Middle frontal gyrus (tissue), 1 donor: ENCODE measurements around the gene COL9A1.

Source experiments
- DNase-seq: peaks from one replicate; pipeline ENCODE4 v3.0.0-alpha.2; 2015; ENCODE audit warnings: low spot score; ENCODE audit errors: extremely low spot score

The COL9A1 gene

GRCh38 chr6:70234561-70235236 lies 68.2 kb downstream of the COL9A1 start:
- DNase-seq: no peak

- no peak for DNase-seq
These were observed 71.6 kb downstream of the COL9A1 start for GRCh38 chr6:70231311-70231710.

- DNase-seq: no peak
These were observed 77.8 kb downstream of the COL9A1 start for GRCh38 chr6:70225055-70225454.

- no peak for DNase-seq
These were observed 80.5 kb downstream of the COL9A1 start for GRCh38 chr6:70222439-70222749.

DNA sequence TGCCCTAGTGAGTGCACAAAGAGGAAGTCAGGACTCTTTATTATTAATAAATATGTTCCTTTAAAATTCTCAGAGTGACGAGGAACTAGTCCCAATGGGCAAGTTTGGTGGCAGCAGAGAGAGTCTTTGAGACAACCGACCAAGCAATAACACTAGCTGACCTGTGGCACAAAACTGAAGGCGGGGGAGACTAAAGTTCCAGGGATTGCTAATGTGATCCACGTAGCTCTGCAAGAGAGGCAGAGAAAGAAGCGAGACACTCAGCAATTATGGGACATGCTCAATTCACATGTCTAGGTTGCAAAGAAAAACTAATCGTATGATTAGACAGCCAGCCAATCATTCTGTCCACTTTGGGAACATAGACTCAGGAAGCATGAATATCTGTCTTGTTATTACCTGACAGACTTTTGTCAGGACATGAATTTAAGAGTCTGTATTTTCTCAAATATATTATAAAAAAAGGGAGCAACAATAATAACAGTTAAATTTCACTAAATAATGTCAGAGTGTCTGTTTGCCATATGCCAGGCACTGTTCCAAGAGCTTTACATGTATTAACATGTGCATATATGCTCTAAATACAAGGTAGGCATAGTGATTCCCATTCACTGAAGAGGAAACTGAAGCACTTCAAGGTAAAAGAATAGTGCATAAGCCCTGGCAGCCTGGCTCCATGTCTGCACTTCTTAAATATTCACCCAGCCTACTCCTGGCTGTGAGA lies 81.0 kb downstream of the COL9A1 start:
- DNase-seq: no peak

GRCh38 chr6:70221025-70221714 lies 81.7 kb downstream of the COL9A1 start:
- DNase-seq: no peak

DNA sequence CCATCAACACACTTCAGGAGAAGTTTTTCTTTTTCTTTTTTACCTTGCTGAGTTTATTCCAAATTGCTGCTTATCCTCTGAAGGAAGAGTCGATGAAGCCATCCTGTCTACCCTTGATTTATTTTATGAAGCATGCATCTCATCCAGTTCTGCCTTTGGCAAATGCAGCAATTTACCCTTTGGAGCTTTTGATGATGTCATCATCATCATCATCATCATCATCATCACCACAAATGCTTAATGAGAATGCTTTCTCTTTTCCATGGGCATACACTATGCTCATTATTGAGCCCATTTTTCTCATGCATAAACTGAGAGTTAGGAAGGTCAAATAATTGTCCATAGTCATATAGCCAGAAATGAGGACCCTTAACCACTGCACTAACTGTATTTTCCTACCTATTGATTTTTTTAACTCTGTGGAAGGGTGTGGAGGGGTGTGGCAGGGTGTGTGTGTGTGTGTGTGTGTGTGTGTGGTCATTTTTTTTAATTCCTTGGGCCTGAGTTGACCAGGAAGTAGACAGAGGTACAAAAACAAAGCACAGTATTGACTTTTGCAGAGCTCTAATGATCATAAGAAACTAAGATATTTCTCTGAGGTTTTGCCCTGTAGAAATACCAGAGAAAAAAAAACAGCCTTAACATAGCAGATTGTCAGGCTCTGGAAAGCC lies 82.8 kb downstream of the COL9A1 start:
- no peak for DNase-seq

GRCh38 chr6:70216767-70217166 lies 86.1 kb downstream of the COL9A1 start:
- DNase-seq: no peak

DNA sequence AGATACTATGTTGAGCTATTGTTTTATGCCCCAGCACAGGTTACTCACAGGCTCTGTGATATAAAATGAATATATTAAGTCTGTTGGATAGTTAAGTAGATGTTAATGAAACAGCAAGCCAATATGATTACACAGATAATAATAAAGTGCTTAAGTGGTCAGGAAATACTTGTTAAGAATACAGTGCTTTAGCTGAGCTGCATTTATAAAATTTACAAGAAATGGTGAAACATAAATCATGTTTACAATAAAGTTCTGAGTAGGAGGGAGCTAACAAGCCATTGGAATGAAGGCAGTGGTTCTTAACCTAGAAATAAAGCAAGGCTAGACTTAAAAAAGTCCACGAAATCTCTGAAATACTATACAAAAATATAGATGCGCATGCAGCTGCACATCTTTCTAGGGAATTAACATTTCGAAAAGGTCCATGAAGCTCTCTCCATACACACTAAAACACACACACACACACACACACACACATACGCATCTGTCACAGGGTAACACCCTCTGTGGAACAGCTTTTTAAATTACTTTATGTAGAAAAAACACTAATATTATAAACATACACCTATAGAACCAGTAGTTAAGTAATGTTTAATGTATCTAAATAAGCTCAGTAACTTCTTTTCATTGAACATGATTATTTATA lies 87.3 kb downstream of the COL9A1 start:
- DNase-seq: no peak

GRCh38 chr6:70210462-70210861 lies 92.4 kb downstream of the COL9A1 start:
- no peak for DNase-seq

GRCh38 chr6:70208235-70208790 lies 94.6 kb downstream of the COL9A1 start:
- DNase-seq: no peak

DNA sequence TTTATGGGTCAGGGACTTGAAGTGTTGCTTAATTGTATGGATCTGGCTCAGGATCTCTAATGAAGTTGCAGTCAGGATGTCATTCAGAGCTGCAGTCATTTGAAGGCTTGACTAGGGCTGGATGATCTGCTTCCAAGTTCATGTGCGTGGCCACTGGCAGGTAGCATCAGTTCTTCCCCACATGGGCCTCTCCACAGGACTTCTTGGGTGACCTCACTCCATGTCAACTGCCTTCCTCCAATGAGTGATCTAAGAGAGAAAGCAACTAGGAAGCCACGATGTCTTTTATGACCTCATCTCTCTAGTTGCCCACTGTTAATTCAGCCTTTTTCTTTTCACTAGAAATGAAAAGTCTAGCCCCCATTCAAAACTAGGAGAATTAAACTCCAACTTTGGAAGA lies 104.1 kb downstream of the COL9A1 start:
- no peak for DNase-seq

- no peak for DNase-seq
These were observed 106.4 kb downstream of the COL9A1 start for GRCh38 chr6:70196531-70196930.

DNA sequence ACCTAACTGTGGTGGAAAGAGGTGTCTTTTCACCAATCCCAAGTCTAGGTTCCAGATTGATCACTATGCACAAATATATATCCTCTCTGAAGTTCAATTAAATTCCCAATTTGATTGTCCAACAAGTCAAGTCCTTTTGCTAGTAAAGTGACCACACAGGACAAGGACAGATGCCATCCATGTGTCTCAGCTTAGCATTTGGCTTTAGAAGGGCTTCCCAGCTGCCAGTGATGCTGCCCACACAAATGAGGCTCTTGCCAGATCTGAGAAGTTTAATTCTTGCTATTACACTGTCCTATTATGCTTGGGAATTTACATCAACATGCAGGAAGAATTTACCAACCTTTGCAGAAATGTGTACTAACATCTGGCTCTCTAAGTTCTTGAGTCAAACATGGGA lies 108.5 kb downstream of the COL9A1 start:
- no peak for DNase-seq

GRCh38 chr6:70188202-70188601 lies 114.7 kb downstream of the COL9A1 start:
- DNase-seq: no peak

GRCh38 chr6:70186461-70186860 lies 116.4 kb downstream of the COL9A1 start:
- no peak for DNase-seq

- DNase-seq: no peak
These were observed 118.2 kb downstream of the COL9A1 start for GRCh38 chr6:70184723-70185122.

DNA sequence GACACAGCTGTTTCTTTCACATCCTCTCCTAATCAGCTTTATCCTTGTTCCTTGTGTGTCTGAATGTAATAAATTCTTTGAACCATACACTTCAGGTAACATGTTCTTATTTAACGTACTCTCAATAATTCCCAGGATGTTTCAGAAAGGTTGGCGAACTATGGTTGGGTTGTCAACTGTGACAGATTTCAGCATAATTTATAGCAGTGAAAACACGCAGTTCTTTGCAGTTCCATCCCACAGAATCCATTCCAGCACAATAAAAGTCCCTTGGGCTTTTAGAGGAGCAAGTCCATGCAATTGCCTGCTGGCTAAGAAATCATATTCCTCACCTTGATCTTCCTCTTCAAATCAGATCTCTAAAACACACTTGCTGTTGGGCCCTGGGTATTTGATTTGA lies 119.3 kb downstream of the COL9A1 start:
- no peak for DNase-seq

GRCh38 chr6:70180901-70181599 lies 121.8 kb downstream of the COL9A1 start:
- DNase-seq: no peak

GRCh38 chr6:70180183-70180900 lies 122.5 kb downstream of the COL9A1 start:
- DNase-seq: no peak
